ENCODE data around the gene TCF23.

- TF ChIP-seq EGR1 (IDR thresholded peaks at IDR 0.05; ENCODE audit: borderline replicate concordance, low read depth, low read length), result no peak
- no peak for TF ChIP-seq CTCF (IDR thresholded peaks at IDR 0.05; ENCODE audit: control extremely low read depth in 1 of 3, insufficient read depth in 1 of 3, low read depth in 1 of 3, low read length in 3 of 3)
- no peak for TF ChIP-seq YY1 (IDR thresholded peaks at IDR 0.05; ENCODE audit: low read depth, low read length)
- TF ChIP-seq EZH2 (IDR thresholded peaks at IDR 0.05; ENCODE audit: low read depth, low read length, severe bottlenecking), result no peak
- TF ChIP-seq POLR2A (IDR thresholded peaks at IDR 0.05; ENCODE audit: control extremely low read depth in 1 of 2, low read depth in 2 of 2, low read length in 2 of 2), result no peak
- TF ChIP-seq ZNF274 (IDR thresholded peaks at IDR 0.05; ENCODE audit: borderline replicate concordance, extremely low read depth, low read length), result no peak
- no peak for TF ChIP-seq GABPA (IDR thresholded peaks at IDR 0.05; ENCODE audit: borderline replicate concordance, insufficient read depth, low read length)
- TF ChIP-seq CBX5 (IDR thresholded peaks at IDR 0.05; ENCODE audit: low read depth, low read length), result no peak
- no peak for TF ChIP-seq POLR2AphosphoS5 (IDR thresholded peaks at IDR 0.05; ENCODE audit: low read depth, low read length)
- TF ChIP-seq KDM5A (IDR thresholded peaks at IDR 0.05; ENCODE audit: low read length), result no peak
- no peak for TF ChIP-seq MAX (IDR thresholded peaks at IDR 0.05)
- TF ChIP-seq, protein P1, sequence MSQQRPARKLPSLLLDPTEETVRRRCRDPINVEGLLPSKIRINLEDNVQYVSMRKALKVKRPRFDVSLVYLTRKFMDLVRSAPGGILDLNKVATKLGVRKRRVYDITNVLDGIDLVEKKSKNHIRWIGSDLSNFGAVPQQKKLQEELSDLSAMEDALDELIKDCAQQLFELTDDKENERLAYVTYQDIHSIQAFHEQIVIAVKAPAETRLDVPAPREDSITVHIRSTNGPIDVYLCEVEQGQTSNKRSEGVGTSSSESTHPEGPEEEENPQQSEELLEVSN (IDR thresholded peaks at IDR 0.05), result no peak
- TF ChIP-seq TAF1 (IDR thresholded peaks at IDR 0.05; ENCODE audit: low read depth, low read length), result no peak
Observed at GRCh38 chr2:27206346-27206745, 57.5 kb downstream of the TCF23 start.
